Hepatocyte (in vitro differentiated cells): ENCODE results near the gene WDFY4. TPM values are rescaled to one million over a fixed set of nuclear protein-coding genes. Genes with fewer than 3 reads are reported as not detected.

Experiments used
- DNase-seq: peaks from one replicate; pipeline ENCODE4 v3.0.0-alpha.2; 2016; ENCODE audit warnings: low spot score
- H2AFZ ChIP-seq: fragments of 200-600 bp; sonication (generic); 2 replicates; pipeline ENCODE4 v1.6.0; 2016; ENCODE audit warnings: antibody characterized with exemption, mild to moderate bottlenecking
- H3K27ac ChIP-seq: fragments of 200-600 bp; sonication (generic); 2 replicates; pipeline ENCODE4 v1.5.1; 2016; ENCODE audit warnings: mild to moderate bottlenecking
- H3K27me3 ChIP-seq: fragments of 200-600 bp; sonication (generic); 2 replicates; pipeline ENCODE4 v1.6.1; 2016
- H3K36me3 ChIP-seq: fragments of 200-600 bp; sonication (generic); replicated peaks from 2 replicates; pipeline ENCODE4 v1.5.1; 2016; ENCODE audit warnings: low read depth; ENCODE audit not compliant: insufficient read depth
- H3K4me1 ChIP-seq: fragments of 200-600 bp; sonication (generic); 2 replicates; pipeline ENCODE4 v1.5.1; 2016; ENCODE audit warnings: mild to moderate bottlenecking, moderate library complexity; ENCODE audit not compliant: insufficient read depth
- H3K4me2 ChIP-seq: fragments of 200-600 bp; sonication (generic); 2 replicates; pipeline ENCODE4 v1.6.0; 2016
- H3K4me3 ChIP-seq: fragments of 200-600 bp; sonication (generic); 2 replicates; pipeline ENCODE4 v1.5.1; 2016; ENCODE audit warnings: mild to moderate bottlenecking
- H3K79me2 ChIP-seq: fragments of 200-600 bp; sonication (generic); 2 replicates; pipeline ENCODE4 v1.6.0; 2017; ENCODE audit warnings: mild to moderate bottlenecking
- H3K9me2 ChIP-seq: fragments of 200-600 bp; sonication (generic); replicated peaks from 2 replicates; pipeline ENCODE4 v1.6.0; 2017; ENCODE audit warnings: mild to moderate bottlenecking; ENCODE audit not compliant: insufficient read depth
- H3K9me3 ChIP-seq: fragments of 200-600 bp; sonication (generic); 2 replicates; pipeline ENCODE4 v1.5.1; 2016; ENCODE audit warnings: low read depth, mild to moderate bottlenecking
- H4K20me1 ChIP-seq: fragments of 200-600 bp; sonication (generic); 2 replicates; pipeline ENCODE4 v1.6.0; 2016; ENCODE audit warnings: mild to moderate bottlenecking; ENCODE audit not compliant: insufficient read depth, poor library complexity, severe bottlenecking
- EZH2 ChIP-seq: fragments of 200-600 bp; sonication (generic); IDR thresholded peaks from 2 replicates; pipeline ENCODE4 v1.6.1; 2016; ENCODE audit warnings: antibody characterized with exemption, mild to moderate bottlenecking, borderline replicate concordance
- EZH2phosphoT487 ChIP-seq: fragments of 200-600 bp; sonication (generic); IDR thresholded peaks from one replicate; pipeline ENCODE4 v1.6.1; 2018; ENCODE audit warnings: antibody characterized with exemption, mild to moderate bottlenecking, low read depth, moderate library complexity; ENCODE audit not compliant: unreplicated experiment, severe bottlenecking
- WGBS: methylation state at CpG from one replicate; pipeline ENCODE4 v1.1.6; 2016; ENCODE audit warnings: low lambda C conversion rate; ENCODE audit errors: missing lambda C conversion rate; 5-methylcytosine and 5-hydroxymethylcytosine counted together
- polyA plus RNA-seq: library from polyadenylated mRNA; unstranded; fragments of >200 nt; fragmentation: Nextera tagmentation; extraction: Ambion mirVana; gene quantifications from 2 replicates; pipeline ENCODE4 v1.2.1, GENCODE V29; 2016
- total RNA-seq: library from RNA; depleted of rRNA; stranded (reverse); fragments of >200 nt; gene quantifications from 2 replicates; pipeline ENCODE4 v1.2.3, GENCODE V29; 2014
- TF ChIP-seq, protein P1 (sequence below): fragments of 200-600 bp; sonication (generic); IDR thresholded peaks from 2 replicates; pipeline ENCODE4 v1.5.1; 2016; ENCODE audit warnings: antibody characterized with exemption, mild to moderate bottlenecking; ENCODE audit not compliant: poor library complexity

WDFY4 gene
- total and polyA plus RNA-seq, 2 experiments from 2014 or later: 0.43 to 0.91 TPM

DNA sequence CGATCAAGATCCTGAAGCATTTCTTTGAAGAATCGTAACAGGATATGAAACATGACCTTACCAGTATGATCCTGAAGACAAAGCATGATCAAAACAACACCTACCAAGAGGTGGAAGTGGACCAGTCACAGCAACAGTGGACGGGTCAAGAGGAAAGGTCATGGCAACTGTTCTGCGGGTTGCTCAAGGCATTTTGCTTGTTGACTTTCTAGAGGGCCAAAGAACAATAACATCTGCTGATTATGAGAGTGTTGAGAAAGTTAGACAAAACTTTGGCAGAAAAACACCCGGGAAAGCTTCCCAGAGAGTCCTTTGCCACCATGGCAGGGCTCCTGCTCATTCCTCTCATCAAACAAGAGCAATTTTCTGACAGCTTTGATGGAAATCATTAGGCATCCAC is 320.6 kb downstream of the WDFY4 start:
- Histone ChIP-seq H4K20me1 (no peaks in the 10 kb centered on the region), H3K4me2 (no peak overlapping the region), H3K9me2 (no peaks in the 10 kb centered on the region), H3K27me3 (no peaks in the 10 kb centered on the region), H3K4me1 (peaks cover 9% of the 10 kb centered on the region), H2AFZ (no peak overlapping the region), H3K36me3 (no peaks in the 10 kb centered on the region), H3K9me3 (no peaks in the 10 kb centered on the region), H3K4me3 (no peak overlapping the region), H3K27ac (no peak overlapping the region), H3K79me2 (no peaks in the 10 kb centered on the region)
- 90% methylated on average over 5 of the region's 5 CpGs for WGBS
- no peak for DNase-seq
- no peak for TF ChIP-seq EZH2
- TF ChIP-seq, protein P1, sequence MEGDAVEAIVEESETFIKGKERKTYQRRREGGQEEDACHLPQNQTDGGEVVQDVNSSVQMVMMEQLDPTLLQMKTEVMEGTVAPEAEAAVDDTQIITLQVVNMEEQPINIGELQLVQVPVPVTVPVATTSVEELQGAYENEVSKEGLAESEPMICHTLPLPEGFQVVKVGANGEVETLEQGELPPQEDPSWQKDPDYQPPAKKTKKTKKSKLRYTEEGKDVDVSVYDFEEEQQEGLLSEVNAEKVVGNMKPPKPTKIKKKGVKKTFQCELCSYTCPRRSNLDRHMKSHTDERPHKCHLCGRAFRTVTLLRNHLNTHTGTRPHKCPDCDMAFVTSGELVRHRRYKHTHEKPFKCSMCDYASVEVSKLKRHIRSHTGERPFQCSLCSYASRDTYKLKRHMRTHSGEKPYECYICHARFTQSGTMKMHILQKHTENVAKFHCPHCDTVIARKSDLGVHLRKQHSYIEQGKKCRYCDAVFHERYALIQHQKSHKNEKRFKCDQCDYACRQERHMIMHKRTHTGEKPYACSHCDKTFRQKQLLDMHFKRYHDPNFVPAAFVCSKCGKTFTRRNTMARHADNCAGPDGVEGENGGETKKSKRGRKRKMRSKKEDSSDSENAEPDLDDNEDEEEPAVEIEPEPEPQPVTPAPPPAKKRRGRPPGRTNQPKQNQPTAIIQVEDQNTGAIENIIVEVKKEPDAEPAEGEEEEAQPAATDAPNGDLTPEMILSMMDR: no peak
- TF ChIP-seq EZH2phosphoT487: no peak

DNA sequence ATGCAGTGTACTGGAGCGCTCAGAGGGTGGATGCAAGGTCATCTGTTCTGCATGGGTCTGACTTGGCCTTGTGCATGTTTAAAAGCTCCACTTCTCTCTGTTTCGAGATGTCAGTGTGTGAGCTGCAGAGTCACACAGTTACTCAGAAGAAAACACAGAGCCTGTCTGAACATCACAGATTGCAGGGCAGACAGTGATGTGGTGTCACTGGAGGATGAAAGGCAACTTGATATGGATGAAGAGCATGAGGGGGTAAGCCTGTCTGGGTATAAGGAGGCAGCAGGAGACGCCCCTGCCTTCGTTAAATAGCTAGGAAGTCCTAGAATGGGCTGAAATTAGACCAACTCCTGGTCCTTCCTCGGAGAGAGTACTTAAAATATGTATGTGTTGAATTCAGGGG is 322.5 kb downstream of the WDFY4 start:
- 81% methylated on average over 5 of the region's 5 CpGs for WGBS
- Histone ChIP-seq H3K4me1 (peaks cover 9% of the 10 kb centered on the region), H3K4me2 (no peak overlapping the region), H3K9me2 (no peaks in the 10 kb centered on the region), H3K27ac (no peak overlapping the region), H3K27me3 (no peaks in the 10 kb centered on the region), H4K20me1 (no peaks in the 10 kb centered on the region), H3K79me2 (no peaks in the 10 kb centered on the region), H3K4me3 (no peak overlapping the region), H2AFZ (no peak overlapping the region), H3K36me3 (no peaks in the 10 kb centered on the region), H3K9me3 (no peaks in the 10 kb centered on the region)
- no peak for TF ChIP-seq EZH2phosphoT487
- no peak for TF ChIP-seq EZH2
- TF ChIP-seq, protein P1: no peak
- no peak for DNase-seq

DNA sequence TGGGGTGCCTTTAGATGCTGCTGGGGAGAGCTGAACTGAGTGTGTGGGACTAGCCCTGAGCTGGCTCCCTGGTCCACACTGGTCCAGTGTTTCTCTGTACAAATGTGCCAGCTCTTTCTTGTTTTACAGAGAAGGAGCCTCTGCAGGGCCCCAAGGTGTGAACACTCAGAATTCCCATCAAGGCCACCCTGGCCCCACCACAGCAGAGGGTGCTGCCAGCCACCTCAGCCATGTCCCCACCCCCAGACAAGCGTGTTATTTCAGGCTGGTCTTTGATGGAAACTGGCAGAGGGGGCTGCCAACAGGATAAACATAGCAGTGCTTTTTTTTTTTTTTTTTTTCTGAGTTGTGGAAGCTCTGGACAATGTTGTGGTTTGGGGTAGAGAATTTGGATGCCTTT is 323.4 kb downstream of the WDFY4 start:
- Histone ChIP-seq H3K4me2 (no peak overlapping the region), H3K27ac (no peak overlapping the region), H2AFZ (no peak overlapping the region), H3K79me2 (no peaks in the 10 kb centered on the region), H3K9me3 (no peaks in the 10 kb centered on the region), H3K9me2 (no peaks in the 10 kb centered on the region), H4K20me1 (no peaks in the 10 kb centered on the region), H3K4me3 (no peak overlapping the region), H3K27me3 (no peaks in the 10 kb centered on the region), H3K36me3 (no peaks in the 10 kb centered on the region), H3K4me1 (peaks cover 15% of the 10 kb centered on the region)
- 79% methylated on average over 1 of the region's 1 CpG for WGBS
- no peak for DNase-seq
- TF ChIP-seq, protein P1: no peak
- TF ChIP-seq EZH2phosphoT487: no peak
- no peak for TF ChIP-seq EZH2
